Erythroblast (primary cell): Measurements from ENCODE around the gene NCBP3.

Experiments used
- GATA1 ChIP-seq: IDR thresholded peaks from 2 replicates; pipeline ENCODE4 v1.6.1; 2011; ENCODE audit warnings: low read depth, mild to moderate bottlenecking, control low read depth, low read length, moderate library complexity
- POLR2A ChIP-seq: IDR thresholded peaks from 2 replicates; pipeline ENCODE4 v1.6.1; 2011; ENCODE audit warnings: mild to moderate bottlenecking, low read length

GRCh38 chr17:3768769-3769168, 77.3 kb downstream of the NCBP3 start:
- no peak for TF ChIP-seq POLR2A
- no peak for TF ChIP-seq GATA1
